NOMO-1 treated with dmso at 0.1 percent for 144 hours (cell line): Measurements from ENCODE around the gene SPATC1L.
"Not testable (repeated sequence)": the region's sequence is repeated elsewhere in the genome, so short reads cannot be mapped to it uniquely, and the experiment has no call there.

ENCODE experiments used
- DNase-seq: peaks from one replicate; lab custom pipeline; 2025; ENCODE audit not compliant: unreplicated experiment; lab: John Stamatoyannopoulos, UW

The SPATC1L gene

DNA sequence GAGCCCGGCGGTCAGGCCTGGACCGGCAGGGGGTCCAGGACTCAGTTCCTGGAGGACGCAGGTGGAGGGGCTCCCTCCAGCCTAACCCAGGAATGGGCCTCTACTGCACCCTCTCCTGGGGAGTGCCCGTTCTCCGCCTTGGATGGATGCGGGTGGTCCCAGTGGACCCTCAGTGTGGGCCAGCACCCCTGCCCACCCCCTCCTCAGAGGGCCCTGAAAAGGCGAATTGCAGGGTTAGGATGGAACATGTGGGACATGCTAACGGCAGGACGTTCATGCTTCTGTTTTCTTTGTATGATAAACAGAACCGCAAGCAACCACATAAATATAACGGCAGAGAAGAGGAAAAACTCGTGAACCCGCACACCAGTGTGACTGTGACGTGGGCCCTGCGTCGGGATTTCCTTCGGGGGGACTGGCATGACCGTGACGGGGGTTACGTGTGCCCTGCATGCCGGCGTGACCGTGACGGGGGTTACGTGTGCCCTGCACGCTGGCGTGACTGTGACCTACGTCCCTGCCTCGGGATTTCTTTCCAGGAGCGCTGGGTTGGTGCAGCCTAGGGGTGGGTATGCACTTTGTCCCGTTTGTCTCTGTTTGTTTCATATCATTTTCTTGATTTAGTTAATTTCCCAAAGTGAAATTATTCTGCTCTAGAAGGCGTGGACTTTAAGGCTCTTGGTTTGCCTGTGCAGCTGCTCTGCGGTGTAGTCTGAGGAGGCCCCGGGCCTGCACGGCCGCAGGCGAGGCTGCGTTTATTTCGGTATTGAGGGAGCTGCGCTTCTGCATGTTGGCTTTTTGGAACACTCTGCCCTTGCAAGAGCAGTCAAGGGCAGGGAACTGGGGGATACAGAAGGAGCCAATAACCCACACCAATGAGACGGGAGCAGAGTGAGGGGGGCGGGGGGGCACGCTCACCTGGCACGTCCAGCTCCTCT lies 32.0 kb downstream of the SPATC1L start:
- DNase-seq = no peak

DNA sequence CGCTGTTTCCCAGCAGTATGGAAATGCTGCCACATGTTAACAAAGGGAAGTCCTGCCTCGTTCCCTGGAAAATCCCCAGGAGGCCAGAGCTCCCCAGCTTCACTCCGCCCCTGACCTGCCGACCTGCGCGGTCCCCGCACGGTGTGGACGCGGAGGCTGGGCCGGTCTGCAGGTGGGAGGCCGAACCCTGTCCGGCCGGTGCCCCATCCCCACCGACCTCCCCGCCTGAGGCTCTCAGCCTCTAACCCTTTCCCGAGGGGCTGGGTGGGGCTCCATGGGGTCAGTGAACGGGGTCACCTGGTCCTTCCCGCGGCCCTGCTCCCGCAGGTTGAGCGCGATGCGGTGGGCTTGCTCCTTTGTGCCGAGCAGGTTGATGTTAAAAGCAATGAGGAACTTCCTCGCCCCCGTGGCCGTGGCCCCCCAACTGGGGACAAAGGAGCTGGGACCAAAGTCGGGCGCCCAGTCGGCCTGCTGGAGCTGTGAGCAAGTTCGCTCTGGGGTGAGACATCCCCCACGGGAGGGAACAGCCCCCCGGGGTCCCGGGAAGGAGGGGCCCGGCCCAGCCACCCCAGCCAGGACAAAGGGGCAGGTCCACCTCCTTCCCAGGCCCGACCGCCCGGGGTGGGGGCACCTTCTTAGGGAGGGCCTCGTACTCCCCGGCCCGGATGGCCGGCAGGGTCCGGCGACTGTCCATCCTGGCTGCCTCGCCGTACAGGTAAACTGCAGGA lies 32.8 kb downstream of the SPATC1L start:
- no peak for DNase-seq

DNA sequence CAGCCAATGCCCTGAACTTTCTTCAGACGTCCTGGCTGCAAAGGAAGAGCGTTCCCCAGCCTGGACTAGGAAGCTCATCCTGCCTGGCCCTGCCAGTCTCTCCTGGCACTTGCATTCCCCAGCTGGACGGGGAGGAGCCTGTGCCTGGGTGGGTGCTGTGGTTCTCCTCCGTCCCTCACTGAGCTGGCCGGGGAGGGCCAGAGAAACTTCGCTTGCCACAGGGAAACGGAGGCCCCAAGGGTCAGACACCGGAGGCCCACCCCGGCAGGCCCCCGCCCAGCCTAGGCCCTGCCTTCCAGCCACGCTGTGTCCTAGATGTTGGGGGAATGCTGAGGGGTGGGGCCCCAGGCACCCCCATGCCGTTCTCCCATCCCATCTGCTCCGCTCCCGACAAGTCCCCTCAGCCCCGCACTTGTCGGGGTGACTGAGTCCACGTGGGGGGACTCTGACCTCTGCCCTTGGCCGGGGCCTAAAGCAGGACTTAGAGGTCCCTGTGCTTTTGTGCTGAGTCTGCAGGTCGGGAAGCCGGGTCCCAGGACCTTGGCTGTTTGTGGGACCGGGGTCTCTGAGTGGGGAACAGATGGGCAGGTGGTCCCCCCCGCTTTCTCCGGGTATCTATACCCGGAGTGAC lies 33.7 kb downstream of the SPATC1L start:
- DNase-seq = no peak

DNA sequence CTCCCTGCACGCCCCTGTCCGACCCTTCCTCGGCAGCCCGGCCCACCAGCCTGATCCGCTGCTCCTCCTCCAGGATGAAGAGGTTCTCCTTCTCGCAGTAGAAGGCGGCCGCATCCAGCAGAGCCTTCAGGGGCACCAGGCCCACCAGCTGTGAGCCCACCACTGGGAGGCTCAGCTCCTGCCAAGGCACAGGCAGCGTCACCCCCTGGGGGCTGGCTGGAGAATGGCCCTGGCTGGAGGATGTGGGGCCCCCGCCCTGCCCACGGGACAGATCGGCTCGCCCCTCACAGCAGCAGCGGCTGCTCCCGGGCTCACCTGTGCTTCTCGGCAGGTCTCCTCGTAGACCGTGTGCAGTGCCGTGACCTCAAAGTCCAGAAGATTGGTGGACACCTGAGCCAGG lies 34.2 kb downstream of the SPATC1L start:
- DNase-seq = no peak

DNA sequence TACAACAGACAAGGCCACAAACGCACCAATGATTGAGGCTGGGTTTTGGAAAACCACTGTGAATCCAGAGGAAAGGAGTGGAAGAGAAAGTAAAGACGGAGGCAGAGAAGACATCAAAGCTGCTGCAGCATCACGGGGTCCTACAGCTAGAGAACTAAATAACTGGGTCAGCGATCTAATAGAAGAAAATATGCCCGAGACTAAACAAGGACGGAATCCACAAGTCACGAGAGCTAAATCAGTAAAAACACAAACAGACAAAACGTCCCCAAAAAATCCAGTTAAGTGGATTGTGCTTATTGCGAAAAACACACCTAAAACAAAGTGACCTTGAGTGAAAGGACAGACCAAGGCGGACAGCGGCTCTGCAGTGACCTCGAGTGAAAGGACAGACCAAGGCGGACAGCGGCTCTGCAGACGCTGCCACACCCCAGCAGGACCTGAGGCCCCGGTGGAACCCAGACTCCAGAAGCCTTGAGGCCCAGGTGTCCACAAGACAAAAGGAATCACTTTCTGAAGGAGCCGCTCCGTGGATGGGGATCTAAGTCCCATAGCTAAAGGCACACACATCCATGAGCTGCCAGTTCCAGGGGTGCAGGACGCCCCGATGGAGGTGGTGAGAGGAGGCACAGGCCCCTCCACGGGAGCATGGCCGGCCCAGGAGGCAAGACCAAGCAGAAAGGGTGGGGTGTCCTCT lies 34.9 kb downstream of the SPATC1L start:
- no peak for DNase-seq

DNA sequence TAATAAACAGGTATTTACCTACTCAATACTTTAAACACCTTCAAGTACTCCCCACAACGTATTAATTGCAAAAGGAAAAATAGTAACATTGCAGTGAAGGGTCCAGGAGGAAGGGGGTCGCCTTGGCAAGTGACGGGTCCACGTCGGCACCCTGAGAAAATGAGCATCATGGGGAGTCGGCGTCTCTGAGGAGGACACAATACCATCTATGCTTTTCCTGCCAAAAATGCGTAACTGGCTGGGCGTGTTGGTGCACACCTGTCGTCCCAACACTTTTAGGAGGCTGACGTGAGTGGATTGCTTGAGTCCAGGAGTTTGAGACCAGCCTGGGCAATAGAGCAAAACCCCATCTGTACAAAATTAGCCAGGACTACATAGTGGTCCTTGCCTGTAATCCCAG lies 36.2 kb downstream of the SPATC1L start:
- no peak for DNase-seq

DNA sequence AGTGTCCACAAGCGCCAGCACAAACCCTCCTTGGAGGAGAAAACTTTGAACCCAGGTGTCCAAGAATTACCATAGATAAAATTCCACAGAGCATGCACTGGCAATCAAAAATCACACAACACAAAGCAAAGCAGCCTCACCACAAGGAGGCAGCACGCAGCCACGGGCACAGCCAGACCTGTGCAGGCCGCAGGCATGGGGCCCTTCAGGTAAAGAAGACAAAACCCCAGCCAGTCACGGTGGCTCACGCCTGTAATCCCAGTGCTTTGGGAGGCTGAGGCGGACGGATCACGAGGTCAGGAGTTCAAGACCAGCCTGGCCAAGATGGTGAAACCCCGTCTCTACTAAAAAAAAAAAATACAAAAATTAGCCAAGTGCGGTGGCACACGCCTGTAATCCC lies 36.8 kb downstream of the SPATC1L start:
- peak; percentile 9 for DNase-seq

DNA sequence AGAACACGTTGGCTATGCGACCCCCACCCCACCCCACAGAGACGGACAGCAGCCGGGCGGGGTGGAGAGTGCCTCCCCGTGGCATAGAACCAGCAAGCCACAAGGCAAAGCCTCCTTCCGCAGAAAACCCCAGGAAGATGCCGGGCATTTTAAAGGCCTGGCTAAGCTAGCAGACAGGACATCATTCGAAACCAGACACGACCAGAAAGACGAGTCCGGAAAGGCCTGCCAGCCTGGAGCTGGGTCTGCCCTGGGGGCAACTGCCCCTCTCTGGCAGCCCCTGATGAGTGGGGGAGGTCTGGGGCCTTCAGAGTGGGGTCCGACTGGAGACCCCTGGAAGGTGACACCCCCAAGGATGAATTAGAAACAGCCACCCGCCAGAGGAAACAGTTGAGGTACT lies 37.4 kb downstream of the SPATC1L start:
- no peak for DNase-seq

DNA sequence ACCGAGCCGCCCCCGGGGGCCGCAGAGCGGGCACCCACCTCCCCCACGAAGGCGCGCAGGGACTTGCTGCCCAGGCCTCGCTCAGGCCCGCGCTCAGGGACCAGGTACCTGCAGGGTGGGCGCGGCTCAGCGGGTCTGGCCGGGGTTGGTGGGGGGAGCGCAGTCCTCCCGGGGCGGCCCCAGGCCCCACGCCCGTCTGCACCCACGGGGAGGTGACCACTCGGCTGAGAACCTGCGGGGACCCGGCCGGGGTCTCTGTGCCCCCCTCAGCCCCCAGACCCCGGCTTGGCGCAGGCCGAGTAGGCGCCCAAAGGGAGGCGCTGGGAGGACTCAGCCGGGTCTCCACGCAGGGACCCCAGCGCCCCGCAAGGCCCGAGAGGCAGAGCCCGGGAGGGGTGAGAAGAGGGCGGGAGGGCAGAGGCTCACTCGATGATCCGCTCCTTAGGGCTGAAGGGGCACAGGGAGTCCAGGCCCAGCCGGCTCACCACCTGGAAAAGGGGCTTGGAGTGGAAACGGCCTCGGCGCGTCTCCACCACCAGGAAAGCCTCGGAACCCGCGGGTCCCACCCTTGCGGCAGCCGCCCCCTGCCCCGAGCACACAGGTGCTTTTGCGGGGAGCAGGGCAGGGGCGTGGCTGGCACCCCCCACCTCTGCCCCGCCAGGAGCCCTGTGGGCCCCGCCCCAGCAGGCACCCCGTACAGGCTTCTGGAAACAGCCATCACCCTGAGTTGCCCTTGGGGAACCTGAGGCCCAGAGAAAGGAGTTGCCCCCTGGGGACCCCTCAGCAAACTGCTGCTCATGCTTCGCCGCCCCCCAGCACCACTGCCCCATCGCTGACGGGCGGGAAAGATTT lies 38.2 kb downstream of the SPATC1L start:
- no peak for DNase-seq

DNA sequence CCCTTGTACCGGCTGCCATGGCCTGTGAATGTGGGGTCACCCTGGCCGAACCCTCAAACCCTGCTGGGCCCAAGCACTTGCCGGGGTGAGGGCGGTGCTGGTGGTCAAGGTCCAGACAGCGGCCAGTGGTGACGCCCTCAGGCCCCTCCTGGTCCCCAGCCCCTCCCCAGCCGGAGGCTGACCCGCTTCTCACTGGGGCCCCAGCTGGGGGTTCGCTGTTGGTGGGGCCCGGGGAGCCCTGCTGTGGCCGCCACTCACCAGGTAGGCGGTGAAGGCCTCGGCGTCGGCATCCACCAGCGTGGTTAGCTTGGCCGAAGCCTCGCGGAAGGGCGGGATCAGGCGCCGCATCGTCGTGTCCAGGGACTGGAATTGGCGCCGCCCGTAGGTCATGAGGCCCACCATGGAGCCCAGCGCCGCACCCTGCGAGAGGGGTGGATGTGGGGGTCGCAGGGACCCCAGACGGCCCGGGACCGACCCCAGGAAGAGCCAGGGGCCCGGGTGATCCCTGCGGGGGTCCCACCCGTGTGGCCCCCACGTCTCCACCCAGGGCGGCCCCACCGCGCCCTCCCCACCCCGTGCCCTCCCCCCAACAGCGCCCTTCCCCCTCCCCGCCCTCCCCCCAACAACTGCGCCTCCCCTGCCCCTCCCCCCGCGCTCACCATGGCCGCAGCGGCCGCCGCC lies 39.0 kb downstream of the SPATC1L start:
- no peak for DNase-seq

DNA sequence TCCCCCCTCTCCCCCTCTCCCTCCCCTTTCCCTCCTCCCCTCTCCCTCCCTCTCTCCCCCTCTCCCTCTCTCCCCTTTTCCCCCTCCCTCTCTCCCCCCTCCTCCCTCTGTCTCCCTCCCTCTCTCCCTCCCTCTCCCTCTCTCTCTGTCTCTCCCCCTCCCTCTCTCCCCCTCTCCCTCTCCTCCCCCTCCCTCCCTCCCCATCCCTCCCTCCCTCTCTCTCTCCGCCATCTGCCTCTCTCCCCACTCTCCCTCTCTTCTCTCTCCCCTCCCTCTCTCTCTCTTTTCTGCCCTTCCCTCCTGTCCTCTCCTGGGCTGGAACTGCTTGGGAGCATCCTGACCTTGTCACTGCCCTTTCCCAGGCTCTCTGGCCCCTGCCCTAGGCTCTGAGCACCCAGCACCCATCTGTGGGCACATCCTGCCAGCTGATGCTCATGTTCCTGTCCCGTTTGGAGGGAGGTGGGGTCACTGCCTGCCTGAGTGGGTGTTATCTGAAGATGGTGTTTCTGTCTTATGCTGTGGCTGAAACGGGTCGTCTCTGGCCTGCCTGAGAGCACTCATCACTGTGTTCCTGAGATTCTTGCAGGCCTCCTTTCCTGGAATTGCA lies 39.7 kb downstream of the SPATC1L start:
- no peak for DNase-seq

DNA sequence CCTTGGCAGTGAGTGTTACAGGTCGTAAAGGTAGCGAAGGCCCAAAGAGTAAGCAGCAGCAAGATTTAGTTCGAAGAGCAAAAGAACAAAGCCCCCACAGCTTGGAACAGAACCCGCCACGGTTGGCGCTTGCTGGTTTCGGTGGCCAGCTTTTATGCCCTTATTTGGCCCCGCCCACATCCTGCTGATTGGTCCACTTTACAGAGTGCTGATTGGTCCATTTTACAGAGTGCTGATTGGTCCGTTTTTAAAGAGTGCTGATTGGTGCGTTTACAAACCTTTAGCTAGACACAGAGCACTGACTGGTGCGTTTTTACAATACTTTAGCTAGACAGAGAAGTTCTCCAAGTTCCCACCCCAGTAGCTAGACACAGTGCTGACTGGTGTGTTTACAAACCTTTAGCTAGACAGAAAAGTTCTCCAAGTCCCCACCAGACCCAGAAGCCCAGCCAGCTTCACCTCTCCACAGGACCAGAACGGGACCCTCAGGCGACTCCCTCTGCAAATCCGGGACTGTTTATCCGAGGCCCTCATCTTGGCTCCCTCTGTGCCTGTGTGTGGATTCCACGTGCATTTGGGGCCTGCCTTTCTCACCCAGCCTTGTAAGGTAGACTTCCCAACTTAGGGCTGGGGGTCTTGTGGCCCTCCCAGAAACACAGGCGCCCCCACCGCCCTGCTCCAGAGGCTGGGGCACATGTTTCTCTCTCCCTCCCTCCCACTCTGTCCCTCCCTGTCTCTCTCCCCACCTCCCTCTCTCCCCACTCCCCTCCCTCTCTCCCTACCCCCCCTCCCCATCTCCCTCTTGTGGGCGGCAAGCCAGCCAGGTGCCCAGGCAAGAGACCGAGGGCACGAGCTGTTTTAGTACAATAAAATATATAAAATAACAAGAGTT lies 41.4 kb downstream of the SPATC1L start:
- no peak for DNase-seq

DNA sequence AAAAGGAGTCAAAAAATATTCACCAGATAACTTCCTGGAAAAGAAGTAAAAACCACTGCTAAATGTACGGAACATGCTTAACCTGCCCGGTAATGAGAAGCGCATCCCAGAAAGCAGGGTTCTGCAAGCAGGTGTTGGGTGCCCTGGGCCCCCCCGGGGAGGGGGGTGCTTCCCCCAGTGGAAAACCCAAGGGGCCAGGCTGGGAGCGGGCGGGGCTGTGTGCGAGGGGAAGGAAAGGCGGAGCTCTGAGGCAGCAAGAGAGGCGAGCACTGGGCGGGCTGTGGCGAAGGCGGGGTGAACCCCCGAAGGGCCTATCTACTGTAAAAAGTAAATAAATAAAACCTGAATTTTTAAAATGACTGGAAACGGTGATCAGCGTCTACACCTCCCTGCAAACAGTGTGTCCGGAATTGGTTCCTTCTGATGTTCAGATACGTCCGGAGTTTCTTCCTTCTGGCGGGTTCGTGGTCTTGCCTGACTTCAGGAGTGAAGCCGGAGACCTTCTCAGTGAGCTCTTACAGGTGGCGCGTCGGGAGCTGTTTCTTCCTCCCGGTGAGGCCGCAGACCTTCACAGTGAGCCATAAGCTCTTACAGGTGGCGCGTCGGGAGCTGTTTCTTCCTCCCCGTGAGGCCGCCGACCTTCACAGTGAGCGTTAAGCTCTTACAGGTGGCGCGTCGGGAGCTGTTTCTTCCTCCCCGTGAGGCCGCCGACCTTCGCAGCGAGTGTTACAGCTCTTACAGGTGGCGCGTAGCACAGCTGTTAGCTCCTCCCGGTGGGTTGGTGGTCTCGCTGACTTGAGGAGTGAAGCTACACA lies 42.3 kb downstream of the SPATC1L start:
- DNase-seq = no peak

DNA sequence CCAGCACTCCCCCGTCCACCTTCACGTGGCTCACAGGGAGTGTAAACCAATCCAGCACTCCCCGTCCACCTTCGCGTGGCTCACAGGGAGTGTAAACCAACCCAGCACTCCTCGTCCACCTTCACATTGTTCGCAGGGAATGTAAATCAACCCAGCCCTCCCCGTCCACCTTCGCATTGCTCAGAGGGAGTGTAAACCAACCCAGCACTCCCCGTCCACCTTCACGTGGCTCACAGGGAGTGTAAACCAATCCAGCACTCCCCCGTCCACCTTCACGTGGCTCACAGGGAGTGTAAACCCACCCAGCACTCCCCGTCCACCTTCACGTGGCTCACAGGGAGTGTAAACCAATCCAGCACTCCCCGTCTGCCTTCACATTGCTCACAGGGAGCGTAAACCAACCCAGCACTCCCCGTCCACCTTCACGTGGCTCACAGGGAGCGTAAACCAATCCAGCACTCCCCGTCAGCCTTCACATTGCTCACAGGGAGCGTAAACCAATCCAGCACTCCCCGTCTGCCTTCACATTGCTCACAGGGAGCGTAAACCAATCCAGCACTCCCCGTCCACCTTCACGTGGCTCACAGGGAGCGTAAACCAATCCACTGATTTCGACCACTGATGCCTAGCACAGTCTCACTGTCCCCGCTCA lies 43.8 kb downstream of the SPATC1L start:
- DNase-seq = not testable (repeated sequence)

DNA sequence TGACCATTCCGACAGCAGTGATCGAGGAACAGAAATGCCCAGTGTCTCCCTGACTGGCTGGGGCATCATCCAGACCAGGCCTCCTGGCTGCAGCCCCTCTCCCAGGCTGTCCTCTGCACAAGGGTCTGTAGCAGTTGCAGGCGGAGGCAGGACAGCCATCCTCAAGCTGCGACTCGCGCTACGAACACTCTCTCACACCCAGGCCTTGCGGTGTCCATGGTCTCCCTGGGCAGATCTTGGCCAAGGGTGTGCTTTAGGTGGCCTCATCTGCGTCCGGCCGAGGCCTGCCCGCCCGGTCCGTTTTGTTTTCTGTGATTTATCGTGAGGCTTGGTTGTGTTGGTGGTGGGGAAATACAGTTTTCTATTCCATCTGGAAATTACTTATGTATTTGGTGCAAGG lies 44.6 kb downstream of the SPATC1L start:
- no peak for DNase-seq

DNA sequence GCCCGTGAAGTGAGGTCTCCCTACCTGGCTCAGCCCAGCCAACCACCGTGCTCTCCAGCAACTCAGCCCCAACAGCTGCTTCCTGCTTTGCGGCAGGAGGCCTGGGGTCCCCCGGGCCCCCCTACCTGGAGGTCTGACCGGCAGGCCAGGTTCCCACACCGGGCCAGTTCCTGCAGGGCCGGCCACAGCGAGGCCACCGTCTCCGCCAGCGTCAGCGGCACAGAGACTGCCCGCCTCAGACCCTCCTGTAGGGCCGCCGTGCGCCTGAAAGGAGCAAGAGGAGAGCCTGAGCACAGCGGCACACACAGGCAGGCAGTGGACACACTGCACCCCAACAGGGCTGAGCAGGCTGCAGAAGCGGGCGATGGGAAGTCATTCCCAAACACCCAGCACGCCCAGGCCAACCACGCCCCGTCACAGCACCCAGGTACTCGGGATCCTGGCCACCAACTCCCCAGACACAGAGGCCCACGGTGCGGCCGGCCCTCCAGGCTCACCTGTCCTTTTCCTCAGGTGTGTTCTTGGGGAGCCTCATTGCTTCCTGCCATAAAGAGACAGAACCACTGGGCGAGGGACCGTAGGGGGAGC lies 45.8 kb downstream of the SPATC1L start:
- no peak for DNase-seq

DNA sequence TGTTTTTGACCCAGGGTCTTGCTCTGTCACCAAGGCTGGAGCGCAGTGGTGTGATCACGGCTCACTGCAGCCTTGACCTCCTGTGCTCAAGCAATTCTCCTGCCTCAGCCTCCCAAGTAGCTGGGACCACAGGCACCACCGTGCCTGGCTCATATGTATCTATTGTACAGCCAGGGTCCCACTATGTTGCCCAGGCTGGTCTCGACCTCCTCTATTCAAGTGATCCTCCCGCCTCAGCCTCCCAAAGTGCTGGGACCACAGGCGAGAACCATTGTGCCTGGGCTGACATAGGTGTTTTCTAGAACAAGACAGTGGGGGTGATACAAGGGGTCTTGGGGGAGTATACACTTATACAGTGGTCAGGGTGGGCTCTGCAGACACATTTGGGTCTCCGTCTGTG lies 46.4 kb downstream of the SPATC1L start:
- no peak for DNase-seq
